Measurements from ENCODE around the gene ZNF691.

GRCh38 chr1:42817440-42817767, 29.0 kb upstream of the ZNF691 start:
- TF ChIP-seq, protein P1, sequence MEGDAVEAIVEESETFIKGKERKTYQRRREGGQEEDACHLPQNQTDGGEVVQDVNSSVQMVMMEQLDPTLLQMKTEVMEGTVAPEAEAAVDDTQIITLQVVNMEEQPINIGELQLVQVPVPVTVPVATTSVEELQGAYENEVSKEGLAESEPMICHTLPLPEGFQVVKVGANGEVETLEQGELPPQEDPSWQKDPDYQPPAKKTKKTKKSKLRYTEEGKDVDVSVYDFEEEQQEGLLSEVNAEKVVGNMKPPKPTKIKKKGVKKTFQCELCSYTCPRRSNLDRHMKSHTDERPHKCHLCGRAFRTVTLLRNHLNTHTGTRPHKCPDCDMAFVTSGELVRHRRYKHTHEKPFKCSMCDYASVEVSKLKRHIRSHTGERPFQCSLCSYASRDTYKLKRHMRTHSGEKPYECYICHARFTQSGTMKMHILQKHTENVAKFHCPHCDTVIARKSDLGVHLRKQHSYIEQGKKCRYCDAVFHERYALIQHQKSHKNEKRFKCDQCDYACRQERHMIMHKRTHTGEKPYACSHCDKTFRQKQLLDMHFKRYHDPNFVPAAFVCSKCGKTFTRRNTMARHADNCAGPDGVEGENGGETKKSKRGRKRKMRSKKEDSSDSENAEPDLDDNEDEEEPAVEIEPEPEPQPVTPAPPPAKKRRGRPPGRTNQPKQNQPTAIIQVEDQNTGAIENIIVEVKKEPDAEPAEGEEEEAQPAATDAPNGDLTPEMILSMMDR (conservative IDR thresholded peaks at IDR 0.05; ENCODE audit: low read depth, low read length), result no peak
- no peak for TF ChIP-seq EZH2 (IDR thresholded peaks at IDR 0.05; ENCODE audit: borderline replicate concordance, low read depth, low read length, poor library complexity, severe bottlenecking)

Measured in A673 (cell line).